NCI-H146 (cell line): ENCODE measurements around the gene LSR.
A peak's percentile ranks its signal among the peaks of the same experiment; 100 is the strongest.

Source experiments
- DNase-seq: peaks from one replicate; lab custom pipeline; 2025; lab: John Stamatoyannopoulos, UW

Gene LSR

GRCh38 chr19:35247526-35248309 is 1.1 kb upstream of the LSR start:
- DNase-seq, result peak; percentile 96

GRCh38 chr19:35249146-35249847 is 495 bp downstream of the LSR start:
- peak; percentile 53 for DNase-seq

GRCh38 chr19:35249848-35250711 is 1.3 kb downstream of the LSR start:
- no peak for DNase-seq

GRCh38 chr19:35251456-35251855 is 2.7 kb downstream of the LSR start:
- DNase-seq, result no peak

- DNase-seq, result peak; percentile 89
These were observed 4.8 kb downstream of the LSR start for GRCh38 chr19:35253316-35254286.

- no peak for DNase-seq
These were observed 5.8 kb downstream of the LSR start for GRCh38 chr19:35254341-35255297.

GRCh38 chr19:35256566-35256965 is 7.8 kb downstream of the LSR start:
- no peak for DNase-seq

- no peak for DNase-seq
These were observed 8.3 kb downstream of the LSR start for GRCh38 chr19:35257113-35257461.

GRCh38 chr19:35260694-35261304 is 12.0 kb downstream of the LSR start:
- no peak for DNase-seq

GRCh38 chr19:35261356-35262100 is 12.7 kb downstream of the LSR start:
- no peak for DNase-seq

GRCh38 chr19:35262101-35262761 is 13.4 kb downstream of the LSR start:
- no peak for DNase-seq

- DNase-seq, result no peak
These were observed 15.7 kb downstream of the LSR start for GRCh38 chr19:35264268-35265125.

GRCh38 chr19:35265126-35265899 is 16.5 kb downstream of the LSR start:
- DNase-seq, result no peak

GRCh38 chr19:35265900-35266519 is 17.2 kb downstream of the LSR start:
- no peak for DNase-seq

GRCh38 chr19:35266520-35267352 is 17.9 kb downstream of the LSR start:
- no peak for DNase-seq
